K562 (cell line): Measurements from ENCODE around the gene TMEM222. TPM values are rescaled to one million over a fixed set of nuclear protein-coding genes. Genes with fewer than 3 reads are reported as not detected.

ENCODE experiments used
- ARID3B ChIP-seq: fragments of 250-450 bp; sonication (Bioruptor Pico); IDR thresholded peaks from 2 replicates; pipeline ENCODE4 v1.4.0; 2020; ENCODE audit warnings: borderline replicate concordance
- CBFA2T2 ChIP-seq: fragments of 450-650 bp; conservative IDR thresholded peaks from 2 replicates; pipeline ENCODE4 v1.6.1; 2017; ENCODE audit warnings: mild to moderate bottlenecking
- FOXA1 ChIP-seq: fragments of 450-650 bp; IDR thresholded peaks from 2 replicates; pipeline ENCODE4 v1.6.1; 2016; ENCODE audit warnings: mild to moderate bottlenecking, borderline replicate concordance
- FUS ChIP-seq: fragments of 200-400 bp; formaldehyde crosslinking; optimal IDR thresholded peaks from 2 replicates; pipeline ENCODE3; 2017; ENCODE audit warnings: low read depth, low read length
- GATAD2B ChIP-seq: fragments of 450-650 bp; IDR thresholded peaks from 2 replicates; pipeline ENCODE4 v1.6.1; 2017; ENCODE audit warnings: mild to moderate bottlenecking, borderline replicate concordance
- KHSRP ChIP-seq: fragments of 450-650 bp; IDR thresholded peaks from 2 replicates; pipeline ENCODE4 v1.6.1; 2017
- MTA1 ChIP-seq: fragments of 450-650 bp; IDR thresholded peaks from 2 replicates; pipeline ENCODE4 v1.6.1; 2017; ENCODE audit warnings: borderline replicate concordance
- NCOA6 ChIP-seq: fragments of 450-650 bp; IDR thresholded peaks from 2 replicates; pipeline ENCODE4 v1.6.1; 2017; ENCODE audit warnings: mild to moderate bottlenecking
- TOE1 ChIP-seq, 2 experiments: fragments of 450-650 bp in 1 of 2; sonication (generic) in 1 of 2; formaldehyde crosslinking in 1 of 2; IDR thresholded peaks; 2 replicates each; pipeline versions ENCODE4 v1.7.1 to v1.8.0; 2016 to 2022; ENCODE audit warnings: borderline replicate concordance in 2 of 2, mild to moderate bottlenecking in 2 of 2, antibody characterized with exemption in 1 of 2, inconsistent platforms in 1 of 2, low read depth in 1 of 2, missing genetic modification reagents in 1 of 2, moderate library complexity in 1 of 2
- U2AF2 ChIP-seq: fragments of 200-400 bp; formaldehyde crosslinking; optimal IDR thresholded peaks from 2 replicates; pipeline ENCODE3; 2017; ENCODE audit warnings: low read depth, mild to moderate bottlenecking, low read length
- polyA plus RNA-seq, 8 experiments: library from polyadenylated mRNA; depleted of rRNA in 4 of 8; stranded (reverse) in 5 of 8; unstranded in 3 of 8; fragments of >200 nt; fragmentation: Nextera tagmentation in 2 of 8; fragmentation: Illumina TruSeq in 1 of 8; extraction: Ambion mirVana in 2 of 8; extraction: Trizol in 1 of 8; gene quantifications; 2 replicates each; pipeline versions ENCODE4 v1.2.1 to v1.2.3, GENCODE V29; 2011 to 2014; ENCODE audit warnings: inconsistent platforms in 1 of 8, missing spikeins in 1 of 8
- total RNA-seq, 7 experiments: library from RNA; depleted of rRNA in 6 of 7; stranded (reverse); fragments of >200 nt in 6 of 7; fragmentation: Illumina TruSeq in 2 of 7; extraction: Trizol in 2 of 7; gene quantifications; 2 replicates each; pipeline versions ENCODE4 v1.2.1 to v1.2.3, GENCODE V29; 2011 to 2021; ENCODE audit warnings: low replicate concordance in 1 of 7
- TF ChIP-seq, protein P1 (sequence below): fragments of 250-450 bp; sonication (Bioruptor Pico); IDR thresholded peaks from 2 replicates; pipeline ENCODE4 v1.5.0; 2021
- TF ChIP-seq, protein P2 (sequence below): fragments of 200-800 bp; sonication (Bioruptor generic); IDR thresholded peaks from 2 replicates; pipeline ENCODE4 v1.6.1; 2017; ENCODE audit warnings: missing genetic modification characterization, missing compliant biosample characterization
- TF ChIP-seq, protein P3 (sequence below): sonication (generic); formaldehyde crosslinking; IDR thresholded peaks from 2 replicates; pipeline ENCODE4 v1.8.1; 2022; ENCODE audit warnings: missing genetic modification reagents
- TF ChIP-seq, protein P4 (sequence below), 2 experiments: IDR thresholded peaks; 2 replicates each; pipeline ENCODE4 v1.6.1; 2012; ENCODE audit warnings: improper control_type of control experiment in 2 of 2, low read depth in 2 of 2, low read length in 2 of 2, borderline replicate concordance in 1 of 2
- TF ChIP-seq, protein P5 (sequence below): fragments of 250-450 bp; sonication (Bioruptor Pico); IDR thresholded peaks from 2 replicates; pipeline ENCODE4 v1.8.0; 2021; ENCODE audit warnings: moderate library complexity, mild to moderate bottlenecking, inconsistent platforms
- TF ChIP-seq, protein P6 (sequence below): sonication (generic); formaldehyde crosslinking; IDR thresholded peaks from 2 replicates; pipeline ENCODE4 v1.9.0; 2022; ENCODE audit warnings: mild to moderate bottlenecking, missing genetic modification reagents

Gene TMEM222
- total and polyA plus RNA-seq, 9 of the 15 experiments (the other 6 are each of a cell fraction or from before 2014, with no cell fraction given): 6.9 to 48.0 (median 32.8) TPM

- TF ChIP-seq TOE1 (IDR thresholded peaks at IDR 0.05; ENCODE audit: borderline replicate concordance) (no peak), TOE1 (CRISPR knock-in tag; IDR thresholded peaks at IDR 0.05; ENCODE audit: borderline replicate concordance, low read depth) (peak; percentile 81; the same call in 1 of the 2 replicates), CBFA2T2 (no peak), MTA1 (no peak; the same call in 1 of the 2 replicates), FOXA1 (no peak), KHSRP (no peak), GATAD2B (no peak), ARID3B (CRISPR knock-in tag) (no peak), FUS (no peak), U2AF2 (no peak), NCOA6 (no peak)
- TF ChIP-seq, protein P1, sequence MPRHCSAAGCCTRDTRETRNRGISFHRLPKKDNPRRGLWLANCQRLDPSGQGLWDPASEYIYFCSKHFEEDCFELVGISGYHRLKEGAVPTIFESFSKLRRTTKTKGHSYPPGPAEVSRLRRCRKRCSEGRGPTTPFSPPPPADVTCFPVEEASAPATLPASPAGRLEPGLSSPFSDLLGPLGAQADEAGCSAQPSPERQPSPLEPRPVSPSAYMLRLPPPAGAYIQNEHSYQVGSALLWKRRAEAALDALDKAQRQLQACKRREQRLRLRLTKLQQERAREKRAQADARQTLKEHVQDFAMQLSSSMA (CRISPR knock-in tag): no peak
- TF ChIP-seq, protein P2, sequence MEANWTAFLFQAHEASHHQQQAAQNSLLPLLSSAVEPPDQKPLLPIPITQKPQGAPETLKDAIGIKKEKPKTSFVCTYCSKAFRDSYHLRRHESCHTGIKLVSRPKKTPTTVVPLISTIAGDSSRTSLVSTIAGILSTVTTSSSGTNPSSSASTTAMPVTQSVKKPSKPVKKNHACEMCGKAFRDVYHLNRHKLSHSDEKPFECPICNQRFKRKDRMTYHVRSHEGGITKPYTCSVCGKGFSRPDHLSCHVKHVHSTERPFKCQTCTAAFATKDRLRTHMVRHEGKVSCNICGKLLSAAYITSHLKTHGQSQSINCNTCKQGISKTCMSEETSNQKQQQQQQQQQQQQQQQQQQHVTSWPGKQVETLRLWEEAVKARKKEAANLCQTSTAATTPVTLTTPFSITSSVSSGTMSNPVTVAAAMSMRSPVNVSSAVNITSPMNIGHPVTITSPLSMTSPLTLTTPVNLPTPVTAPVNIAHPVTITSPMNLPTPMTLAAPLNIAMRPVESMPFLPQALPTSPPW (CRISPR knock-in tag): peak; percentile 39
- TF ChIP-seq, protein P3, sequence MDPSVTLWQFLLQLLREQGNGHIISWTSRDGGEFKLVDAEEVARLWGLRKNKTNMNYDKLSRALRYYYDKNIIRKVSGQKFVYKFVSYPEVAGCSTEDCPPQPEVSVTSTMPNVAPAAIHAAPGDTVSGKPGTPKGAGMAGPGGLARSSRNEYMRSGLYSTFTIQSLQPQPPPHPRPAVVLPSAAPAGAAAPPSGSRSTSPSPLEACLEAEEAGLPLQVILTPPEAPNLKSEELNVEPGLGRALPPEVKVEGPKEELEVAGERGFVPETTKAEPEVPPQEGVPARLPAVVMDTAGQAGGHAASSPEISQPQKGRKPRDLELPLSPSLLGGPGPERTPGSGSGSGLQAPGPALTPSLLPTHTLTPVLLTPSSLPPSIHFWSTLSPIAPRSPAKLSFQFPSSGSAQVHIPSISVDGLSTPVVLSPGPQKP (CRISPR knock-in tag): no peak
- TF ChIP-seq, protein P4, sequence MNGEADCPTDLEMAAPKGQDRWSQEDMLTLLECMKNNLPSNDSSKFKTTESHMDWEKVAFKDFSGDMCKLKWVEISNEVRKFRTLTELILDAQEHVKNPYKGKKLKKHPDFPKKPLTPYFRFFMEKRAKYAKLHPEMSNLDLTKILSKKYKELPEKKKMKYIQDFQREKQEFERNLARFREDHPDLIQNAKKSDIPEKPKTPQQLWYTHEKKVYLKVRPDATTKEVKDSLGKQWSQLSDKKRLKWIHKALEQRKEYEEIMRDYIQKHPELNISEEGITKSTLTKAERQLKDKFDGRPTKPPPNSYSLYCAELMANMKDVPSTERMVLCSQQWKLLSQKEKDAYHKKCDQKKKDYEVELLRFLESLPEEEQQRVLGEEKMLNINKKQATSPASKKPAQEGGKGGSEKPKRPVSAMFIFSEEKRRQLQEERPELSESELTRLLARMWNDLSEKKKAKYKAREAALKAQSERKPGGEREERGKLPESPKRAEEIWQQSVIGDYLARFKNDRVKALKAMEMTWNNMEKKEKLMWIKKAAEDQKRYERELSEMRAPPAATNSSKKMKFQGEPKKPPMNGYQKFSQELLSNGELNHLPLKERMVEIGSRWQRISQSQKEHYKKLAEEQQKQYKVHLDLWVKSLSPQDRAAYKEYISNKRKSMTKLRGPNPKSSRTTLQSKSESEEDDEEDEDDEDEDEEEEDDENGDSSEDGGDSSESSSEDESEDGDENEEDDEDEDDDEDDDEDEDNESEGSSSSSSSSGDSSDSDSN (IDR thresholded peaks at IDR 0.05; ENCODE audit: borderline replicate concordance in 1 of 2, low read depth in 2 of 2, low read length in 2 of 2): 0 out of 4 replicates have a peak, but pooled peaks of 1 of the 2 experiments have one; percentile 17
- TF ChIP-seq, protein P5, sequence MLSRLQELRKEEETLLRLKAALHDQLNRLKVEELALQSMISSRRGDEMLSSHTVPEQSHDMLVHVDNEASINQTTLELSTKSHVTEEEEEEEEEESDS (CRISPR knock-in tag): no peak
- TF ChIP-seq, protein P6, sequence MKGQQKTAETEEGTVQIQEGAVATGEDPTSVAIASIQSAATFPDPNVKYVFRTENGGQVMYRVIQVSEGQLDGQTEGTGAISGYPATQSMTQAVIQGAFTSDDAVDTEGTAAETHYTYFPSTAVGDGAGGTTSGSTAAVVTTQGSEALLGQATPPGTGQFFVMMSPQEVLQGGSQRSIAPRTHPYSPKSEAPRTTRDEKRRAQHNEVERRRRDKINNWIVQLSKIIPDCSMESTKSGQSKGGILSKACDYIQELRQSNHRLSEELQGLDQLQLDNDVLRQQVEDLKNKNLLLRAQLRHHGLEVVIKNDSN (CRISPR knock-in tag): no peak
These were observed 21.0 kb downstream of the TMEM222 start (continued) for GRCh38 chr1:27342778-27343638.
